22Rv1 (cell line): ENCODE results near the gene TGFBR3.

ENCODE experiments used
- CTCF ChIP-seq: fragments of 450-650 bp; IDR thresholded peaks from 2 replicates; pipeline ENCODE4 v1.5.1; 2017; ENCODE audit warnings: mild to moderate bottlenecking
- ZFX ChIP-seq: fragments of 450-650 bp; IDR thresholded peaks from 2 replicates; pipeline ENCODE4 v1.6.1; 2017; ENCODE audit warnings: antibody characterized with exemption, borderline replicate concordance

GRCh38 chr1:91889717-91890459 is 3.9 kb upstream of the TGFBR3 start:
- TF ChIP-seq CTCF (no peak; the same call in 1 of the 2 replicates), ZFX (no peak)
